Thyroid gland (tissue), 4 donors: ENCODE data around the gene TUBD1.

Experiments
- POLR2A ChIP-seq, 2 donors: fragments of 450-650 bp; IDR thresholded peaks; one replicate each; pipeline ENCODE4 v1.6.1; 2017; ENCODE audit warnings: antibody characterized with exemption in 2 of 2, mild to moderate bottlenecking in 2 of 2, moderate library complexity in 1 of 2
- TF ChIP-seq, protein P1 (sequence below), 6 experiments: fragments of 200-600 bp in 3 of 6; fragments of 450-650 bp in 3 of 6; sonication (generic) in 3 of 6; IDR thresholded peaks; one replicate each; pipeline ENCODE4 v1.5.1; 2016 to 2019; ENCODE audit warnings: antibody characterized with exemption in 6 of 6, mild to moderate bottlenecking in 2 of 6, inconsistent platforms in 1 of 6, moderate library complexity in 1 of 6

DNA sequence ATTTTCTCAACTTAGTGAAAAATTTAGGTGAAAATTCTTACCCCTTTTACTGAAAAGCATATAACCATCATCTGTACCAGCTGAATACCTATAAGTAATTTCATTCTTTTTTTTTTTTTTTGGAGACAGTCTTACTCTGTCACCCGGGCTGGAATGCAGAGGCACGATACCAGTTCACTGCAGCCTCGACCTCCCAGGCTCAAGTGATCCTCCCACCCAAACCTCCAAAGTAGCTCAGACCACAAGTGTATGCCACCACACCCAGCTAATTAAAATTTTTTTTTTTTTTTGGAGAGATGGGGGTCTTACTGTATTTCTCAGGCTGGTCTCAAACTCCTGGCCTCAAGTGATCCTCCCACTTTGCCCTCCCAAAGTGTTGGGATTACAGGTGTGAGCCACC lies 33.8 kb downstream of the TUBD1 start:
- TF ChIP-seq, protein P1, sequence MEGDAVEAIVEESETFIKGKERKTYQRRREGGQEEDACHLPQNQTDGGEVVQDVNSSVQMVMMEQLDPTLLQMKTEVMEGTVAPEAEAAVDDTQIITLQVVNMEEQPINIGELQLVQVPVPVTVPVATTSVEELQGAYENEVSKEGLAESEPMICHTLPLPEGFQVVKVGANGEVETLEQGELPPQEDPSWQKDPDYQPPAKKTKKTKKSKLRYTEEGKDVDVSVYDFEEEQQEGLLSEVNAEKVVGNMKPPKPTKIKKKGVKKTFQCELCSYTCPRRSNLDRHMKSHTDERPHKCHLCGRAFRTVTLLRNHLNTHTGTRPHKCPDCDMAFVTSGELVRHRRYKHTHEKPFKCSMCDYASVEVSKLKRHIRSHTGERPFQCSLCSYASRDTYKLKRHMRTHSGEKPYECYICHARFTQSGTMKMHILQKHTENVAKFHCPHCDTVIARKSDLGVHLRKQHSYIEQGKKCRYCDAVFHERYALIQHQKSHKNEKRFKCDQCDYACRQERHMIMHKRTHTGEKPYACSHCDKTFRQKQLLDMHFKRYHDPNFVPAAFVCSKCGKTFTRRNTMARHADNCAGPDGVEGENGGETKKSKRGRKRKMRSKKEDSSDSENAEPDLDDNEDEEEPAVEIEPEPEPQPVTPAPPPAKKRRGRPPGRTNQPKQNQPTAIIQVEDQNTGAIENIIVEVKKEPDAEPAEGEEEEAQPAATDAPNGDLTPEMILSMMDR (IDR thresholded peaks at IDR 0.05): no peak
- TF ChIP-seq POLR2A (IDR thresholded peaks at IDR 0.05): no peak
